Fibroblast of the aortic adventitia (primary cell): ENCODE results near the gene TNRC6C. TPM values are rescaled to one million over a fixed set of nuclear protein-coding genes. Genes with fewer than 3 reads are reported as not detected.
A peak's percentile ranks its signal among the peaks of the same experiment; 100 is the strongest.

Source experiments
- DNase-seq: peaks from one replicate; pipeline ENCODE4 v3.0.0-alpha.2; 2010; ENCODE audit warnings: low read depth
- H3K4me3 ChIP-seq: 2 replicates; pipeline ENCODE4 v1.5.1; 2011; ENCODE audit warnings: low read depth, mild to moderate bottlenecking, control low read depth, low read length, moderate library complexity
- total RNA-seq: library from RNA; depleted of rRNA; stranded (reverse); fragments of >200 nt; gene quantifications from 2 replicates; pipeline ENCODE4 v1.2.3, GENCODE V29; 2012; ENCODE audit warnings: low replicate concordance
- TF ChIP-seq, protein P1 (sequence below): IDR thresholded peaks from 2 replicates; pipeline ENCODE4 v1.5.1; 2011; ENCODE audit warnings: mild to moderate bottlenecking, low read length, control low read depth, inconsistent platforms; ENCODE audit not compliant: insufficient read depth

The TNRC6C gene
- total RNA-seq, 1 donor = 10.3 TPM

DNA sequence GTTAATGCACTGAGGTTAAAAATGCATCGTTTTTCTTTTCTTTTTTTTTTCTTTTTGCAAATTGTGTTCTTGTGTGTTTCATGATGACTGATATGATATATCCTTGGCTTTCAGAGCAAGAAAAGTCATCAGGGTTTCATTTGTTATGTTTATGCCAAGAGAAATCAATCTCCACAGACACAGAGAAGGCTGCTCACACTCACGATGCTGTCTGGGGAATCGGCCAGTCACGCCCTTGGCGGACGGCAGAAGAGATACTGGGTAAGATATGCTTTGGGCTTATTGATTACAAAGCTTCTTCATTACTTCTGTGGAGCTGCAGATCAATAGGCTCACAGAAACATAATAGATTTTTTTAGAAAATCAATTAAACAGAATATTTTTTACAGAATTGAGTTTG is 42.2 kb upstream of the TNRC6C start:
- TF ChIP-seq, protein P1, sequence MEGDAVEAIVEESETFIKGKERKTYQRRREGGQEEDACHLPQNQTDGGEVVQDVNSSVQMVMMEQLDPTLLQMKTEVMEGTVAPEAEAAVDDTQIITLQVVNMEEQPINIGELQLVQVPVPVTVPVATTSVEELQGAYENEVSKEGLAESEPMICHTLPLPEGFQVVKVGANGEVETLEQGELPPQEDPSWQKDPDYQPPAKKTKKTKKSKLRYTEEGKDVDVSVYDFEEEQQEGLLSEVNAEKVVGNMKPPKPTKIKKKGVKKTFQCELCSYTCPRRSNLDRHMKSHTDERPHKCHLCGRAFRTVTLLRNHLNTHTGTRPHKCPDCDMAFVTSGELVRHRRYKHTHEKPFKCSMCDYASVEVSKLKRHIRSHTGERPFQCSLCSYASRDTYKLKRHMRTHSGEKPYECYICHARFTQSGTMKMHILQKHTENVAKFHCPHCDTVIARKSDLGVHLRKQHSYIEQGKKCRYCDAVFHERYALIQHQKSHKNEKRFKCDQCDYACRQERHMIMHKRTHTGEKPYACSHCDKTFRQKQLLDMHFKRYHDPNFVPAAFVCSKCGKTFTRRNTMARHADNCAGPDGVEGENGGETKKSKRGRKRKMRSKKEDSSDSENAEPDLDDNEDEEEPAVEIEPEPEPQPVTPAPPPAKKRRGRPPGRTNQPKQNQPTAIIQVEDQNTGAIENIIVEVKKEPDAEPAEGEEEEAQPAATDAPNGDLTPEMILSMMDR = no peak
- no peak overlapping the region for H3K4me3 ChIP-seq
- DNase-seq = no peak

DNA sequence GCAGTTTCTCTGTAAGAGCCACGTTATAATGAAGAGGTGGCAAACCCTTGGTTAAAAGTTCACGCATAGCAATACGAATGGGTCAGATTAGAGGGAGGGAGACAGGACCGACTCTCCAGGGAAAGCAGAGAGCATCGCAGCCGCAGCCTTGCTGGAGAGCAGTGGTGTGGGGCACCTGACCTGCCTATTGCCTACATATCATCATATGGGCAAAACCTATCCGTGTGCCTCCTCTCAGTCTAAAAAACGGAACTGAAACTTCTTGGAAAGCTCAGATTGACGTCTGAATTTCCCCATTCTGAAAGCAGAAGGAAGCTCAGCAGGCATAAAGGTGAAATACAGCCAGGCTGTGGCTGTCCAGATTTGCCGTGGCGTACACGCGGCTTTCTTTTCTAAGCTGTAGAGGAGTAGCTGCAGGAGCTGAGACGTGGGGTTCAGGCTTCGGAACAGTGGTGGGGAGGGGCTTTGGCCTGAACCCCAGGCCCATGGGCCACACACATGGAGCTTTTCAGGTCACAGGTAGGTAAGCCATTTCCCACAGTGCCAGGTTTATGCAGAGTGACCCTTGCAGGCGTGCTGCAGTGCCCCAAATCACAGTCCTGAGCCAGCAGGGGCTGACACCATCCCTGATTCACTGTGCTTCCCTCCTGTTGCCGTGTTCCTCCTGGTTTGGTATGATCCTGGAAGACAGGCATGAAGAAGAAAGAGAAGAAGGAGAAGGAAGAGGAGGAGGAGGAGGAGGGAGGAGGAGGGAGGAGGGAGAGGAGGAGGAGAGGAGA is 41.6 kb upstream of the TNRC6C start:
- no peak for DNase-seq
- TF ChIP-seq, protein P1 = no peak
- no peak overlapping the region for H3K4me3 ChIP-seq

DNA sequence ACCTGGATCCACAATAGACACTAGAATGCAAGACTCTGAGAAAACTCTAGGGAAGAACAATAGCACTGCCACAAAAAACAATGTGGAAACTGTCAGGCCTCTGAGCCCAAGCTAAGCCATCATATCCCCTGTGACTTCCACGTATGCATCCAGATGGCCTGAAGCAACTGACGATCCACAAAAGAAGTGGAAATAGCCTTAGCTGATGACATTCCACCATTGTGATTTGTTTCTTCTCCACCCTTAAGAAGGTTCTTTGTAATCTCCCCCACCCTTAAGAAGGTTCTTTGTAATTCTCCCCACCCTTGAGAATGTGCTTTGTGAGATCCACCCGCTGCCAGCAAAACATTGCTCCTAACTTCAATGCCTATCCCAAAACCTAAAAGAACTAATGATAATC is 39.2 kb upstream of the TNRC6C start:
- TF ChIP-seq, protein P1 = no peak
- DNase-seq = no peak
- no peak overlapping the region for H3K4me3 ChIP-seq

DNA sequence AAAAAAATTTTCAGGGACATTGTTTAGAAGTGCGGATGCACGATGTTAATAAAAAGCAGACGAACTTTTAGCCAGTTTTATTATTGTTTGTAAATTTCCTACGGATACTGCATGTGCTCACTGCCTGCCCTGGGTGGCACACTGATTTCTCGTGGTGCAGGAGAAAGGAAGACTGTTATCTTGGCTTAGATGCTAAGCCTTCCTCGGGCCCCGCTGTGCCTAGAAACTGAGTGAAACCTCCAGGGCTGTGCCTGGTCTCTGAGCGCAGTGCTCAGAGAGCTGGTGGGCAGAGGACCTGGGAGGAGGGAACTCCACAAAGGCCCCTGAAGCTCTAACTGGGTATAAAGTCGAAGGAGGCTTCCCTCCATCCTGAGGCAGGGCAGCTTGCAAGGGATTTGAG is 35.4 kb upstream of the TNRC6C start:
- no peak overlapping the region for H3K4me3 ChIP-seq
- TF ChIP-seq, protein P1 = no peak
- DNase-seq = no peak

DNA sequence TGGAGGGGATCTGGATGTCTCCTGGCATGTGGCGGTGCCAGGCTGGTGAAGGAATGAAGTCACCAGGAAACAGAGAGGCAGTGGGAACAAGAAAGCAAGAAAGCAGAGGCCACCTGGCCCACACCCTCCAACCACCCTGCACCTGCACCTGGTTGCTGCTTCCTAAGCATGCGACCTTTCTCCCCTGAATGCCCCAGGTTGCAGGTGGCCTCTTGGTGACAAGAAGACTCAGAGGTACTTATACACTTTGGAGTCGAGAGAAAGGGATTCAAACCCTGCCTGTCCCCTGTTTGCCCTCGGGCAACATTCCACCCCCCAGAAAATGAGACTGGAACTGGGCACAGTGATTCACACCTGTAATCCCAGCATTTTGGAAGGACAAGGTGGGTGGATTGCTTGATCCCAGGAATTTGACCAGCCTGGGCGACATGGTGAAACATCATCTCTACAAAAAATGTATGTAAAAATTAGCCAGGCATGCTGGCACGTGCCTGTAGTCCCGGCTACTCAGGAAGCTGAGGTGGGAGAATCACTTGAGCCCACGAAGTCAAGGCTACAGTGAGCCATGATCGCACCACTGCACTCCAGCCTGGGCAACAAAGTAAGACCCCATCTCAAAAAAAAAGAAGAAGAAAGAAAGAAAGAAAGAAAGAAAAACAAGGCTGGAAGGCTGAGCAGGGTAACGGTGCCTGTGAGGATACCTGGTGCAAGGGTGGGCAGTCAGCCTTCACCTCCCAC is 34.6 kb upstream of the TNRC6C start:
- no peak for DNase-seq
- no peak overlapping the region for H3K4me3 ChIP-seq
- TF ChIP-seq, protein P1 = no peak

DNA sequence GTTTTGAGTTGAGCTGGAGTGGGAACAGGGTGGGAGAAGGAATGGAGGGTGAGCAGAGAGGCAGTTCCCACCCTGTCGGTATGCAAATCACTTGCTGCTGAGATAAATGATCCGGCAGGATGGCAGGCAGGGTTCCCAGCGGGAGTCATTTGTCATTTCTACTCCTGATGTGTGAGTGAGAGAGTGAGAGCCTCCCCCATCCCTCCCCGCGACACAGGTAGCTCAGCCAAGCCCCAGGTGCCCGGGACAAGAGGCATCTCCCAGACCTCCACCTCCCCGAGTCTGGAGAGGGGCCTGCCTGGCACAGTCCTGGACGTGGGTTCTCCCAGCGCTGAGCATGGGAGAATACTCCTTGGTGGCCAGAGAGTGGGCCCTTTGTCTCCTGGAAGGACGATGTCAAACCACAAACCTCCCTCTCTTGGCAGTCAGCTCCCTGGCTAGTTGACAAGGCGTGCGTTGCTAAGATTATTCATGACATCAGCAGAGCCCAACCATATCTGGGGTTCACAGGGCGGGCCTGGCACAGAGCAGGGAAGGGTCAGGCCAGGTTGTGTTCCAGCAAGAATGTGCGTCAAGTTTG is 33.7 kb upstream of the TNRC6C start:
- TF ChIP-seq, protein P1 = no peak
- DNase-seq = peak; percentile 94
- H3K4me3 ChIP-seq = no peak overlapping the region
